Measurements from ENCODE around the gene PTPRF. TPM values are rescaled to one million over a fixed set of nuclear protein-coding genes. Genes with fewer than 3 reads are reported as not detected.
"Not testable (repeated sequence)": the region's sequence is repeated elsewhere in the genome, so short reads cannot be mapped to it uniquely, and the experiment has no call there.

PTPRF gene
- total RNA-seq, 4 donors from 2014 or later, result 53.2 to 80.6 (median 71.7) TPM

- Histone ChIP-seq H3K27ac (no peak overlapping the region), H3K4me1 (no peaks in the 10 kb centered on the region), H3K27me3 (no peaks in the 10 kb centered on the region), H3K4me3 (replicated peaks in 1 of 3) (no peak overlapping the region), H3K9me3 (no peaks in the 10 kb centered on the region), H3K36me3 (no peaks in the 10 kb centered on the region)
- no peak for DNase-seq
- TF ChIP-seq POLR2A (IDR thresholded peaks at IDR 0.05) (no peak), CTCF (IDR thresholded peaks at IDR 0.05) (no peak)
- WGBS, 2 donors, result 100% methylated on average over 1 of the region's 1 CpG
- intact Hi-C loops (cut with DNase I), result no loop called here
Measured at GRCh38 chr1:43491061-43491460, 39.6 kb upstream of the PTPRF start.

GRCh38 chr1:43492826-43493225 is 37.9 kb upstream of the PTPRF start:
- Histone ChIP-seq H3K4me1 (no peaks in the 10 kb centered on the region), H3K27ac (no peak overlapping the region), H3K36me3 (no peaks in the 10 kb centered on the region), H3K4me3 (replicated peaks in 1 of 3) (no peak overlapping the region), H3K27me3 (no peaks in the 10 kb centered on the region), H3K9me3 (no peaks in the 10 kb centered on the region)
- intact Hi-C loops (cut with DNase I), result no loop called here
- 47 to 68% methylated on average over 2 of the region's 2 CpGs for WGBS, 2 donors
- no peak for TF ChIP-seq POLR2A (IDR thresholded peaks at IDR 0.05)
- TF ChIP-seq CTCF (IDR thresholded peaks at IDR 0.05), result no peak
- no peak for DNase-seq

GRCh38 chr1:43493661-43494450 is 36.8 kb upstream of the PTPRF start:
- no peak for DNase-seq
- Histone ChIP-seq H3K4me1 (no peaks in the 10 kb centered on the region), H3K27me3 (no peaks in the 10 kb centered on the region), H3K36me3 (no peaks in the 10 kb centered on the region), H3K4me3 (replicated peaks in 1 of 3) (no peak overlapping the region), H3K27ac (no peak overlapping the region), H3K9me3 (no peaks in the 10 kb centered on the region)
- WGBS, 2 donors, result 55 to 61% methylated on average over 11 of the region's 11 CpGs
- TF ChIP-seq CTCF (IDR thresholded peaks at IDR 0.05) (no peak), POLR2A (IDR thresholded peaks at IDR 0.05) (no peak)
- intact Hi-C loops (cut with DNase I), result no loop called here

- no peak overlapping the region for H3K4me3 ChIP-seq (replicated peaks in 1 of 3)
- WGBS, 2 donors, result 88 to 92% methylated on average over 7 of the region's 7 CpGs
- no peak for TF ChIP-seq POLR2A (IDR thresholded peaks at IDR 0.05)
- DNase-seq, result no peak
- no peaks in the 10 kb centered on the region for H3K9me3 ChIP-seq
- no peaks in the 10 kb centered on the region for H3K27me3 ChIP-seq
- H3K27ac ChIP-seq, result no peak overlapping the region
- H3K36me3 ChIP-seq, result no peaks in the 10 kb centered on the region
- H3K4me1 ChIP-seq, result no peaks in the 10 kb centered on the region
- intact Hi-C loops (cut with DNase I), result no loop called here
Measured at GRCh38 chr1:43495204-43495603, 35.5 kb upstream of the PTPRF start.

GRCh38 chr1:43499898-43500297 is 30.8 kb upstream of the PTPRF start:
- Histone ChIP-seq H3K36me3 (no peaks in the 10 kb centered on the region), H3K27ac (no peak overlapping the region), H3K4me3 (replicated peaks in 1 of 3) (no peak overlapping the region), H3K4me1 (no peaks in the 10 kb centered on the region), H3K9me3 (no peaks in the 10 kb centered on the region), H3K27me3 (no peaks in the 10 kb centered on the region)
- 83 to 84% methylated on average over 6 of the region's 6 CpGs for WGBS, 2 donors
- DNase-seq, result no peak
- TF ChIP-seq CTCF (IDR thresholded peaks at IDR 0.05), result no peak
- TF ChIP-seq POLR2A (IDR thresholded peaks at IDR 0.05), result no peak
- intact Hi-C loops (cut with DNase I), result no loop called here

- H3K4me1 ChIP-seq; H3K36me3 ChIP-seq; intact Hi-C loops (cut with DNase I); DNase-seq; H3K27ac ChIP-seq; H3K27me3 ChIP-seq; H3K4me3 ChIP-seq (replicated peaks in 1 of 3); H3K9me3 ChIP-seq: not testable (repeated sequence)
- 94% methylated on average over 8 of the region's 33 CpGs; no CpG with 5 or more reads in 1 of the 2 donors for WGBS, 2 donors
Measured at GRCh38 chr1:43501806-43502205, 28.9 kb upstream of the PTPRF start.
